K562 (cell line): ENCODE measurements around the gene OSBPL3. TPM values are rescaled to one million over a fixed set of nuclear protein-coding genes. Genes with fewer than 3 reads are reported as not detected.
A peak's percentile ranks its signal among the peaks of the same experiment; 100 is the strongest.

Experiments
- ATAC-seq: fragments of 200-7000 bp; cut with Tn5 transposase; 3 replicates; pipeline ENCODE4 v1.9.1; 2020; ENCODE audit warnings: moderate library complexity
- BruUV-seq: library from RNA; stranded (reverse); fragments of 400-500 nt; replicated peaks from 2 replicates; lab custom pipeline; 2021; lab: Mats Ljungman, UMichigan
- CTCF ChIA-PET: fragments of 300-600 bp; formaldehyde crosslinking; extraction: SDS; loops from one replicate; lab custom pipeline; 2021; ENCODE audit warnings: low intra/inter-chr PET ratio; lab: Yijun Ruan, JAX
- POLR2A ChIA-PET: fragments of 300-600, 350-650 bp; sonication (Branson Sonifier 250); formaldehyde crosslinking; extraction: SDS; loops from one replicate; lab custom pipeline; 2021; ENCODE audit warnings: antibody characterized with exemption, inconsistent platforms; lab: Yijun Ruan, JAX
- DNase-seq, 4 experiments: peaks; one replicate each; pipeline versions ENCODE4 v3.0.0 to v3.0.0-alpha.2; 2011 to 2018; ENCODE audit warnings: low spot score in 3 of 4, mixed read lengths in 3 of 4; ENCODE audit errors: extremely low read depth in 1 of 4
- FAIRE-seq: peaks from 2 replicates; lab custom pipeline; 2011; peaks lifted over from hg19 to GRCh38; lab: Jason Lieb, UNC
- H2AFZ ChIP-seq: 2 replicates; pipeline ENCODE4 v1.6.0; 2011; ENCODE audit warnings: low read depth, low read length, control low read depth, inconsistent platforms
- H3K27ac ChIP-seq: fragments of 200-600 bp; 3 replicates; pipeline ENCODE4 v1.8.0; 2011; ENCODE audit warnings: low read depth, mild to moderate bottlenecking, control low read depth, inconsistent platforms, low read length, moderate library complexity, mixed read lengths; ENCODE audit errors: extremely low read depth
- H3K27me3 ChIP-seq, 2 experiments: fragments of 300-600 bp in 1 of 2; 2 replicates in 1 of 2; 3 replicates in 1 of 2; pipeline versions ENCODE4 v1.6.0 to v1.8.0; 2011; ENCODE audit warnings: inconsistent platforms in 2 of 2, low read length in 2 of 2, mild to moderate bottlenecking in 1 of 2, mixed read lengths in 1 of 2, moderate library complexity in 1 of 2; ENCODE audit not compliant: control insufficient read depth in 2 of 2, insufficient read depth in 2 of 2
- H3K36me3 ChIP-seq: fragments of 300-600 bp; 3 replicates; pipeline ENCODE4 v1.8.0; 2011; ENCODE audit warnings: mild to moderate bottlenecking, low read length, inconsistent platforms; ENCODE audit not compliant: control insufficient read depth, insufficient read depth
- H3K4me1 ChIP-seq, 2 experiments: fragments of 200-600 bp in 1 of 2; replicated peaks in 1 of 2; 2 replicates in 1 of 2; 3 replicates in 1 of 2; pipeline versions ENCODE4 v1.5.1 to v1.8.0; 2011; ENCODE audit warnings: inconsistent platforms in 2 of 2, low read length in 2 of 2, mild to moderate bottlenecking in 1 of 2, mixed read lengths in 1 of 2, moderate library complexity in 1 of 2; ENCODE audit not compliant: control insufficient read depth in 2 of 2, insufficient read depth in 2 of 2
- H3K4me2 ChIP-seq: 2 replicates; pipeline ENCODE4 v1.6.1; 2011; ENCODE audit warnings: low read length, control low read depth, inconsistent platforms, mixed read lengths; ENCODE audit not compliant: insufficient read depth
- H3K4me3 ChIP-seq: fragments of 200-600 bp; sonication (generic), shearing (Covaris generic); 2 replicates; pipeline ENCODE4 v1.5.1; 2016; ENCODE audit warnings: control low read depth, inconsistent platforms
- H3K79me2 ChIP-seq: fragments of 200-600 bp; 3 replicates; pipeline ENCODE4 v1.8.0; 2011; ENCODE audit warnings: low read length, inconsistent platforms; ENCODE audit not compliant: control insufficient read depth, insufficient read depth
- H3K9ac ChIP-seq, 2 experiments: 2 replicates each; pipeline versions ENCODE4 v1.6.0 to v1.6.1; 2011; ENCODE audit warnings: low read depth in 2 of 2, low read length in 2 of 2, control low read depth in 1 of 2, inconsistent platforms in 1 of 2, mild to moderate bottlenecking in 1 of 2, mixed read lengths in 1 of 2; ENCODE audit not compliant: insufficient read depth in 1 of 2
- H3K9me1 ChIP-seq: one replicate; pipeline ENCODE4 v1.6.0; 2011; ENCODE audit warnings: inconsistent platforms, mild to moderate bottlenecking, low read length, moderate library complexity; ENCODE audit not compliant: control insufficient read depth, insufficient read depth
- H3K9me3 ChIP-seq: replicated peaks from 2 replicates; pipeline ENCODE4 v1.5.1; 2011; ENCODE audit warnings: low read depth, low read length, inconsistent platforms; ENCODE audit not compliant: control insufficient read depth, insufficient read depth
- H4K20me1 ChIP-seq: replicated peaks from 2 replicates; pipeline ENCODE4 v1.6.1; 2011; ENCODE audit warnings: low read length, inconsistent platforms, mixed read lengths; ENCODE audit not compliant: control insufficient read depth, insufficient read depth
- CREM ChIP-seq: IDR thresholded peaks from 2 replicates; pipeline ENCODE4 v1.6.1; 2014; ENCODE audit warnings: antibody characterized with exemption, low read depth
- RAD21 ChIP-seq, 2 experiments: fragments of 250-450 bp in 1 of 2; fragments of 450-650 bp in 1 of 2; sonication (Bioruptor Pico) in 1 of 2; formaldehyde crosslinking in 1 of 2; IDR thresholded peaks in 1 of 2; conservative IDR thresholded peaks in 1 of 2; 2 replicates each; pipeline versions ENCODE4 v1.4.0 to v1.8.0; 2020 to 2022; ENCODE audit warnings: mild to moderate bottlenecking in 2 of 2, moderate library complexity in 1 of 2
- RFX1 ChIP-seq: fragments of 450-650 bp; IDR thresholded peaks from 2 replicates; pipeline ENCODE4 v1.6.1; 2016; ENCODE audit warnings: mild to moderate bottlenecking, moderate library complexity
- ZNF165 ChIP-seq: fragments of 250-450 bp; sonication (Bioruptor Pico); IDR thresholded peaks from 2 replicates; pipeline ENCODE4 v1.4.0; 2020; ENCODE audit warnings: borderline replicate concordance
- whole genome bisulfite sequencing: fragments of 100-300 bp; shearing (Covaris generic); methylation state at CpG from one replicate; pipeline ENCODE4 v1.1.6; 2016; ENCODE audit warnings: low coverage, mixed read lengths; ENCODE audit not compliant: insufficient coverage; ENCODE audit errors: missing lambda C conversion rate; 5-methylcytosine and 5-hydroxymethylcytosine counted together
- in situ Hi-C: fragments of 300-500 bp; cut with MboI; formaldehyde crosslinking; loops from 4 replicates; pipeline ENCODE4 v1.15.0; 2018; ENCODE audit warnings: inconsistent platforms, mixed read lengths
- intact Hi-C: fragments of 100-400 bp; cut with micrococcal nuclease; formaldehyde crosslinking; loops from 2 replicates; pipeline ENCODE4 v1.14.2; 2022
- polyA plus RNA-seq, 8 experiments: library from polyadenylated mRNA; depleted of rRNA in 4 of 8; stranded (reverse) in 5 of 8; unstranded in 3 of 8; fragments of >200 nt; fragmentation: Nextera tagmentation in 2 of 8; fragmentation: Illumina TruSeq in 1 of 8; extraction: Ambion mirVana in 2 of 8; extraction: Trizol in 1 of 8; gene quantifications; 2 replicates each; pipeline versions ENCODE4 v1.2.1 to v1.2.3, GENCODE V29; 2011 to 2014; ENCODE audit warnings: inconsistent platforms in 1 of 8, missing spikeins in 1 of 8
- total RNA-seq, 7 experiments: library from RNA; depleted of rRNA in 6 of 7; stranded (reverse); fragments of >200 nt in 6 of 7; fragmentation: Illumina TruSeq in 2 of 7; extraction: Trizol in 2 of 7; gene quantifications; 2 replicates each; pipeline versions ENCODE4 v1.2.1 to v1.2.3, GENCODE V29; 2011 to 2021; ENCODE audit warnings: low replicate concordance in 1 of 7
- TF ChIP-seq, protein P1 (sequence below): fragments of 250-450 bp; sonication (Bioruptor Pico); IDR thresholded peaks from 2 replicates; pipeline ENCODE4 v1.4.0; 2020; ENCODE audit warnings: mild to moderate bottlenecking, moderate library complexity
- TF ChIP-seq, protein P2 (sequence below): sonication (generic); IDR thresholded peaks from 2 replicates; pipeline ENCODE4 v1.6.1; 2016

OSBPL3 gene
- total and polyA plus RNA-seq, 9 of the 15 experiments (the other 6 are each of a cell fraction or from before 2014, with no cell fraction given), result 4.8 to 37.2 (median 26.5) TPM

DNA sequence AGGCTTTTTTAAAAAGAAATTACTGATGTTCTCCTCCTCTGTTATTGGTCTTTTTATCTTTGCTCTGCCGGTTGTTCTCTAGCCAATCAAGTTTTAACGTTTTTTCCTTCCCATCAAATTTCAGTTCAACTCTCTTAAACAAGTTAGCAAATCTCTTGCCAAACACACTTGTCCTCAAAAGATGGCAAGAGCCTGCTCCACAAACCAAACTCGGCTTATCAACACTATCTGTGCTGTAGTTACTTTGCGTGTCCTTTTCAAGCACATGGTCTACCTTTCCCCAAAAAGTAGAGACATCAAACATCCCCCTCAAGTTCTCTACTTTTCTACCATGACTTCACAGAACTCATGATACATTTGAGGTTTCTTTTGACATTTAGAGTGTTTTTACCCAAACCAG lies 71.3 kb downstream of the OSBPL3 start (continued):
- TF ChIP-seq ZNF165 (CRISPR knock-in tag) (no peak), CREM (no peak)
- TF ChIP-seq, protein P1, sequence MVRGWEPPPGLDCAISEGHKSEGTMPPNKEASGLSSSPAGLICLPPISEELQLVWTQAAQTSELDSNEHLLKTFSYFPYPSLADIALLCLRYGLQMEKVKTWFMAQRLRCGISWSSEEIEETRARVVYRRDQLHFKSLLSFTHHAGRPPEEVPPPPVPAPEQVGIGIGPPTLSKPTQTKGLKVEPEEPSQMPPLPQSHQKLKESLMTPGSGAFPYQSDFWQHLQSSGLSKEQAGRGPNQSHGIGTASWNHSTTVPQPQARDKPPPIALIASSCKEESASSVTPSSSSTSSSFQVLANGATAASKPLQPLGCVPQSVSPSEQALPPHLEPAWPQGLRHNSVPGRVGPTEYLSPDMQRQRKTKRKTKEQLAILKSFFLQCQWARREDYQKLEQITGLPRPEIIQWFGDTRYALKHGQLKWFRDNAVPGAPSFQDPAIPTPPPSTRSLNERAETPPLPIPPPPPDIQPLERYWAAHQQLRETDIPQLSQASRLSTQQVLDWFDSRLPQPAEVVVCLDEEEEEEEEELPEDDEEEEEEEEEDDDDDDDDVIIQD (CRISPR knock-in tag), result no peak
- TF ChIP-seq, all 486 proteins: peak for 13

DNA sequence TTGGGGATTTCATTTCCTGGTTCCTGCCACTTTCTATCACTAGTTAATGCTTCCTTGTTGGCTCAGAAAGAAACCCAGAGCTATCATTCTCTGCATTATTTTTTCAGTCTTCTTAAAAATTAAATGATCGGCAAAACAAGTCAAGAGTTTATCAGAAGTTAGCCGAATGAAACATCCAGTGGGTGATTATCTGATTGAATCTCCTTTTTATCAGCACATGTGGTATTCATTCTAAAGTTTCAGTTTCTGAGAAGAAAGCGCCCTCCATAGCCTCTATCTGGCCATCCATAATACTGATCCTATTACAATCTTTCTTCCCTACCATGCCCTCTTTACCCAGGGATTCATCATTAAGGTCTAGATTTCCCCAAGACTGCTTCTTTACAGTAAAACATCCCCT lies 71.8 kb downstream of the OSBPL3 start:
- intact Hi-C loops, result loop anchor here (2.0 to 5.0 kb wide), 3 partner anchors 69 to 164 kb away; no protein-coding TSS in a partner anchor
- H4K20me1 ChIP-seq, result no peaks in the 10 kb centered on the region
- TF ChIP-seq, protein P2, sequence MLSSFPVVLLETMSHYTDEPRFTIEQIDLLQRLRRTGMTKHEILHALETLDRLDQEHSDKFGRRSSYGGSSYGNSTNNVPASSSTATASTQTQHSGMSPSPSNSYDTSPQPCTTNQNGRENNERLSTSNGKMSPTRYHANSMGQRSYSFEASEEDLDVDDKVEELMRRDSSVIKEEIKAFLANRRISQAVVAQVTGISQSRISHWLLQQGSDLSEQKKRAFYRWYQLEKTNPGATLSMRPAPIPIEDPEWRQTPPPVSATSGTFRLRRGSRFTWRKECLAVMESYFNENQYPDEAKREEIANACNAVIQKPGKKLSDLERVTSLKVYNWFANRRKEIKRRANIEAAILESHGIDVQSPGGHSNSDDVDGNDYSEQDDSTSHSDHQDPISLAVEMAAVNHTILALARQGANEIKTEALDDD, result 0 out of 2 replicates have a peak, but pooled peaks have one; percentile 3
- TF ChIP-seq RAD21 (CRISPR knock-in tag; conservative IDR thresholded peaks at IDR 0.05 in 1 of 2, IDR thresholded peaks at IDR 0.05 in 1 of 2) (0 out of 4 replicates have a peak, but pooled peaks of 1 of the 2 experiments have one; percentile 9), RFX1 (no peak)
- peaks cover 46 to 88% of the 10 kb centered on the region in 2 experiments for H3K4me1 ChIP-seq
- peaks cover 94% of the 10 kb centered on the region for H3K79me2 ChIP-seq
- DNase-seq (no peak), FAIRE-seq (no peak), ATAC-seq (no peak)
- peak overlapping the region; percentile 34; the same call in 1 of the 2 replicates for H2AFZ ChIP-seq
- in situ Hi-C loops, result no loop called here
- WGBS, result 8% methylated on average over 3 of the region's 3 CpGs
- ChIA-PET CTCF (no interaction called here), POLR2A (interaction anchor here (0.7 to 0.9 kb wide), 2 partner anchors 11 to 15 kb away, joined by 3 read pairs; no protein-coding TSS in a partner anchor)
- H3K27ac ChIP-seq, result peak overlapping the region; percentile 75
- H3K4me2 ChIP-seq, result peak overlapping the region; percentile 74
- no peak overlapping the region for H3K4me3 ChIP-seq
- peak overlapping the region in 1 of 2 experiments; percentile 49; a peak in 2 of 4 replicates for H3K9ac ChIP-seq
- no TSS peak for BruUV-seq
- H3K27me3 ChIP-seq, result no peaks in the 10 kb centered on the region
- H3K9me3 ChIP-seq, result no peaks in the 10 kb centered on the region
- H3K36me3 ChIP-seq, result peaks cover 2% of the 10 kb centered on the region; the same call in 1 of the 3 replicates
- H3K9me1 ChIP-seq, result peaks cover 5% of the 10 kb centered on the region
